DMS153 (cell line): ENCODE results near the gene HHIPL1.

Experiments used
- DNase-seq: peaks from one replicate; lab custom pipeline; 2025; lab: John Stamatoyannopoulos, UW

Gene HHIPL1

DNA sequence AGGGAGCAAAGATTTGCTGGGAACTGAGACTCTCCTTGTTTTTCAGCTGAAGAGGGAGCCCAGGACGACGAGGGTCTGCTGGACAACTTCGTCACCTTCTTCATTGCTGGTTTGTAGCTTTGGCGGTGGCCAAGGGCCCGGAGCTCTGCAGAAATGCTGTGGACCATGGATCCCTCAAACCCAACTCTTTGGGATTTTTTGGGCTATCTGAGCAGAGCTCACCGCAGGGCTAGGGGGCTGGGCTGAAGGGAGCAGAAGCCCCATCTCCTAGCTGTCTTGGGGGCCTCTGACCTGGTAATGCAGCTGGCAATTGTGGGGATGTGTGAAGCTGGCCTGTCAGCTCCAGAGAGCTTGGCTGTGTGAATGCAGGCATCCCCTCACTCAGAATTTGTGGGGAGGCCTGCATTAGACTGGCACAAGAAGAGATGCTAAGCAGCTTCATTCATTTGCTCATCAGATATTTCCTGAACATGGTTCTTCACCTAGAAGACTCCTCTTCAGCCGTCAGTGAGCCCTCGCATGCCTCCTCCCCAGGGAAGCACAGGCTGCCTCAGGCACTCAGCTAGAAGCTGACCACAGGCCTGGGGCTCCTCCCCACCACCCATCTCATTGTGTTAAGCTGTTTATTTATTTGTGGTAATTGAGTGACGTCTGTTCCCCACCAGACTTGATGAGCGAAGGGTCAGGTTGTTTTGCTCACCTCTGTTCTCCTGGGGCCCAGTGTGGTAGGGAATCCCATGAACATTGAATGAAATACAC is 71.3 kb downstream of the HHIPL1 start:
- DNase-seq: no peak

DNA sequence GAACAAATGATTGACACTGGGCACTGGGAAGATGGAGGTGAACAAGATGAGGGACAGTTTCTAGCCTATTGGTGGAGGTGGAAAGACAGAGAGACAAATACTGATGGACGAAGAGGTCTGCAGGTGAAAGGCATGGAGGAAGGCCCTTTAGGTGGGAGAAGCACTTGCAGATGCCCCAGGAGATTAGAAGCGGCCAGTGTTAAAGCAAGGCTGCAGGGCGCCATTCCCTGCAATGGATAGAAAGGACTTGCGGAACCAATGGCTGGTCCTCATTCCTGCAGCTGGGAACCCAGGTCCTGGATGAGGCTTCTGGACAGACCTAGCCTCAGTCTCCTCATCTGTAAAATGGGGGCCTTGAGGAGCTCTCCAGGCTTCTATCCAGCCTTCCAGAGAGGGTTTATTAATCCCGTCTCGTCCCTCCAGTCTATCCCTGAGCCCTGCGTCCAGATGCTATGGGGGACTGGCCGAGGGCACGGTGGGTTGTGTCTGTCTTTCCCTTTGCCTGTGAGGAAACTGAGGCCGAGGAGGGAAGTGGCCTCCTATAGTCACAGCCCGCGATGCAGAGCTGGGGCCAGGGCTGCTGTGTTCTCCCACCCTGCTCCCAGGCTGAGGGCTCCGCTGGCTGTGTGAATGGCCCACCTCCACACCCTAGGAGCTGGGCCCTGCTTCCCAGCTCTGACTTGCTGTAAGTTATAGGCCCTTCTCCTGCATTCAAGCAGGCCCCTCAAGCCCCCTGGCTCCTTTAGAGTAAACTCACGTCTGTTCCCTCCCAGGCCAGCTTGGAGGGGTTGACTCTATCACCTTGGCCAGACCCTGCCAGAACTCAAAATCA is 72.1 kb downstream of the HHIPL1 start:
- no peak for DNase-seq

DNA sequence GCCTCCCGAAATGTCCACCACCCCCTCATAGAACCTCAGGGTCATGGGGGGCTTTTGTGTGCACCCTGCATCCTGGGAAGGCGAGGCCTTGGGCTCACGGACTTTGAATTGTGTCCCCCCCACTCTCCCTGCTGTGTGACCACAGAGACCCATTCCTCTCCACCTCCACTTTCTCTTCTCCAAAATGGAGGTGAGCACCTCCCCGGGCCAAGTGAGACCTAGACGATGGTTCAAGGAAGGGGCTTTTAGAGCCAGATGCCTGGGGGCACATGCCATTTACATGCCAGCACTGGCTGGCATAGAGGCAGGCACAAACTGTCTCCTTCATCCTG is 72.7 kb downstream of the HHIPL1 start:
- no peak for DNase-seq

DNA sequence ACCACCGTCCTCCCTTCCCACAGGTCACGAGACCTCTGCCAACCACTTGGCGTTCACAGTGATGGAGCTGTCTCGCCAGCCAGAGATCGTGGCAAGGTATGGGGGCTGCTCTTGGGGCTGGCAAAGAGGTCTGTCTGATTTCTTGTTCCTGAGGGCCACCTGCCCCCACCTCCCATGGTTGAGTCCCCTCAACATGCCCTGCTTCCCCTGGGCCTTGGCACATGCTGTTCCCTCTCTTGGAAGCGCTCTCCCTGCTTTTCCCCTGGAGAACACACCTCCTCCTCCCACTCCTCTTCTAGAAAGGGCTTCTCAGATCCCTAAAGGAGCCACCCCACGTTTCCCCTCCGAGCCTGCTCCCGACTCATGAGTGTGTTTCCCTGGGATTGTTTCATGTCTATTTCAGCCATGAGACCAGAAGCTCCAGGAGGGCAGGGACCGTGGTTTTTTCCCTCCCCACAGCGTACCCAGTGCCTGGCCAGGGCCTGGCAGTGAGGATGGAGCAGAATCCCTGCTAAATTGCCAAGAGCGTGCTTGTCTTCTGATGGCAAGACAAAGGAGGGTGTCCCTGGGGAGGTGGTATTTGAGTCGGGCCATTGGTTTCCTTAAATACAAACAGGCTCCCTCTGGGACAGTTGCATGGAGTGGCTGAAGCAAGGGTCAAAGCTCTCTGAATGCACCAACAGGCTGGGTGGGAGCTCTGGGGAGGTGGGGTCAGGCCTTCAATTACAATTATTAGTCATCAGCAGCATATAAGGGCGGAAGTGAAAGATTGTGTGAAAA is 73.3 kb downstream of the HHIPL1 start:
- no peak for DNase-seq

DNA sequence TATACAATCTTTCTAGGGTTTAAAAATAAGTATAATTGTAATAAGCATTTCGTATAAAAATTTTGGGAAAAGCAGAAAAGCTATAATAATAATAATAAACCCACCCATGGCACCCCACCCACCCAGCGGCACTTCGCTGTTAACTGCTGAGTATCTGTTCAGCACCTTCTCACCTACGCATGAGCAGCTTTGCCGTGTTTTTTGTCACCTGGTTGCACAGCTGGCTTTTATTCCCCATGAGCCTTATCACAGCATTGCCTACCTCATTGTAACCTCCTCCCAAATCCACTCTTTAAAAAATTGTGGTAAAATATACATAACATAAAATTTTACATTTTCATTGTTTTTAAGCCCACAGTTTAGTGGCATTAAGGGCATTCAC is 73.9 kb downstream of the HHIPL1 start:
- DNase-seq: no peak

DNA sequence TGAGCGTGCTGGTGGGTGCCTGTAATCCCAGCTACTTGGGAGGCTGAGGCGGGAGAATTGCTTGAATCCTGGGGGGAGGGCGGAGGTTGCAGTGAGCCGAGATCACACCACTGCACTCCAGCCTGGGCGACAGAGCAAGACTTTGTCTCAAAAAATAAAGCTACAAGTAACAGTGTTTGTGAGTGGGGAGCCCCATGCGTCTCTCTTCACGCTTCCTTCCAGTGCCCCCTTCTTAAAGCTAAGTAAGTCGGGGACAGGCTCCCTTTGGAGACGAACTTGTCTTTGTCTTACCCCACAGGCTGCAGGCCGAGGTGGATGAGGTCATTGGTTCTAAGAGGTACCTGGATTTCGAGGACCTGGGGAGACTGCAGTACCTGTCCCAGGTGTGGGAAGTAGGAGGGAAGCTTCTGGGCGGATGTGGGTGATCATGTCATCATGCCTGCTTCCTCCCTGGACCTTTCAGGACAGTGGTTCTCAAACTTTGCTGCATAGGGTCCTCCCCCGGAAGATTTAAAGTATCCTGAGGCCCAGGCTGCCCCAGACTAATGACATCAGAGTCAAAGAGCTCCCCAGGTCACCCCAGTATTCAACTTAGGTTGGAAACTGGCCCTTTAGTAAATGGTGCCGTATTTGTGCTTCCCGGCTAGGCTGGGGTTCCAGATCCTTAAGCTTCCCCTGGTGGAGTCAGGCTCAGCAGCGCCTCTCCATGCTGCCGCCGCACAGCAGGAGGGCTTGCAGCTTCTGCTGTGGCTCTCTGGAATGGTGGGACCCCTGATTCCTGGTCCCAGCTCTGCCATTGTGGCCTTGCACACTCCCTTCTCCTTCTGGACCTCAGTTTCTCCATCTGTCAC is 76.2 kb downstream of the HHIPL1 start:
- no peak for DNase-seq

DNA sequence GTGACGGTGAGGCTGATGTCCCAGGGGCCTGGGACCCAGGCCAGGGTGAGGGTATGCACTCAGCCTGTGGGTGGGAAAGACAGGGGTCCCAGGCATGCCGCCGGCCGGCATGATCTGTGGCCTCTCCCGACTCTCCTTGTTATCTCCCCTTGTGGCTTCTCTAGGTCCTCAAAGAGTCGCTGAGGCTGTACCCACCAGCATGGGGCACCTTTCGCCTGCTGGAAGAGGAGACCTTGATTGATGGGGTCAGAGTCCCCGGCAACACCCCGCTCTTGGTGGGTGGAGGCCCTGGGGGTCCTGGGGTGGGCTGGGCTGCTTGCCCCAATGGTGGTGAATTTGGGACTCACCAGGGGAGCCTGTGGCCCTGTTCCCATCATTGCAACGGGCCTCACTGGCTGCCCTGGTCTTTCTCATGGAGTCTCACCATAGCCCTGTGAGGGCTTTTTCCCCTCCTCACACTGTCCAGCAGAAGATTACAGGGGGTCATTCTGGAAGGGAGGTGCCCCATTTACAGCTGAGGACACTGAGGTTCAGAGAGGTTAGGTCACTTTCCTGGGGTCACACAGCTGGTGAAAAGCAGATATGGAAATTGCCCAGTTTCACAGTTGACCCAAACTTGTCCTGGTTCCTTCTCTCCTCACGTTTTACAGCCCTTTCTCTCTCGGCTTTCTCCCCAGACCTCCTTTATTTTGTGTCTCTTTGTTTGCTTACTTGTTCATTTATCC is 77.0 kb downstream of the HHIPL1 start:
- no peak for DNase-seq

DNA sequence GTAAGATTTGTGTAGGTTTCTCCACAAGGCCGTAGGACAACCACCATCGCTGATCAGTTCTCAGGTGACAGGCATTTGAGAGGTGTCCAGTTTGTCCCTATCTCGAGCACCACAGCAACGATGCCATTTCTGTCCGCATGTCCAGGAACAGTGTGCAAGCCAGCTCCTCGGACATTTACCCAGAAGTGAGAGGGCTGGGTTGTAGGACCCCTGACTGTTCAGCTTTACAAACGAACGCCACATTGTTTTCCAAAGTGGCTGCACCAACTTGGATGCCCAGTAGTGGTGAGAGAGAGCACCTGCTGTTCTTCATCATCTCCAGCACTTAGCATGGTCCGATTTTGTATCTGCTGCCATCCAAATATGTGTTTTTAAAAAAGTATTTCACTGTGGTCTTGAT is 77.8 kb downstream of the HHIPL1 start:
- DNase-seq: no peak

DNA sequence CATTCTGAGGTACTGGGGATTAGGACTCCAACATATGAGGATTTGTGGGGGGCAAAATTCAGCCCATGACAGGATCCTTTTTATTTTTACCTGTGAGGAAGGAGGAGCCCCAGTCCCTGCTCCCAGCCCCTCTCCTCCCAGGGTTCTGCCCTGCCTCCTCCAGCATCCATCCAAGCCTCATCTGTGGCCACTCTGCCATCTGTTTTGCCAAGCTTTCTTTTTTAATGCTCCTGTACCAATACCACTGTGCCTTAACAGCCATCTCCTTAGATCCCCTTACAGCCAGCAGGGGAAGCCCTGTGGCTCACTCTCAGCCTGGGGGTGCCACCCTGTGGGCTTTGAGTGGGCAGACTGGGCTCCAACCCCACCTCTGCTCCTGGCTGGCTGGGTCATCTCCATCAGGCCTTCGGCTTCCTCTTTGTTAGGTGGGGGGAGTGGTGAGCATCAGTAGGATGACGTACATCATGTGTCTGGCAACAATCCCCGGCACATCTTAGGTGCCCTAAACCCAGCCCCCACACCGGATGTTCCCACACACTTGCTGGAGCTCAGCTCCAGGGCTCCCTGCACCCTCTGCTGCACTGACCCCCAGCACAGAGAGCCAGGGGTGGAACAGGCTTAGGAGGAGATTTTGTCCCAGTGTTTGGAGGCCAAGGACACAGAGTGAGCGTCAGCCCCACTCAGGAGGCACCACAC is 79.4 kb downstream of the HHIPL1 start:
- DNase-seq: no peak

DNA sequence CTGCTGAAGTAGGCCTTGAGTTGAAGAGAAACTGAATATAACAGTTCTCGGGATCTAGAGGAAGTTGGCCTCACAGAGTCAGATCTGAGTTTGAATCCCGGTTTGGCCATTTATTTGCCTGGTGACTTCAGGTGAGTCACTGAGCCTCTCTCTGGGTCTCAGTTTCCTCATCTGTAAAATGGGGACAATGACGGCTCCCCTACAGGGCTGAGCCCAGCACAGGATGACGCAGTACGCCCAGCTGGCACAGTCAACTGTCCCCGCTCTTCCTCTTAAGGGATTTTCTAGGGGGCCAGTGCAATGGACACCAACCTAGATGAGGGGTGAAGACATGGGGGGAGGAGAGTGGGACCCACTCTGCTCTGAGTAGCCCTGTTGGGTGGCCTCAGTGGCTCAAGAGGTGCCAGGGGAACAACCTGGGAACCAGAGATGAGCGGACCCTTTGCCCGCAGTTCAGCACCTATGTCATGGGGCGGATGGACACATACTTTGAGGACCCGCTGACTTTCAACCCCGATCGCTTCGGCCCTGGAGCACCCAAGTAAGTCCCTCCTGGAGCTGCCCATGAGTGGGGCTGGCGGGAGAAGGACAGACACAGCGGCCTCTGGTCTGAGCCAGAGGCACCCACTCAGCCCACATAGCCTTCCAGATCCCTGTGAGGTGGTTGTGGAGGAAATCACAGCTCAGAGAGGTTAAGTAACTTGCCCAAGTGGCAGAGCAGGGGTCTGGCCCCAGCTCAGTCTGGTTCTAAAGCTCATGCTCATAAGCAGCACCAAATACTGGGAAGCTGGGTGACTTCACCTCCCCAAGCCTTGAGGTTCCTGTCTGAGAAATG is 80.2 kb downstream of the HHIPL1 start:
- DNase-seq: no peak

DNA sequence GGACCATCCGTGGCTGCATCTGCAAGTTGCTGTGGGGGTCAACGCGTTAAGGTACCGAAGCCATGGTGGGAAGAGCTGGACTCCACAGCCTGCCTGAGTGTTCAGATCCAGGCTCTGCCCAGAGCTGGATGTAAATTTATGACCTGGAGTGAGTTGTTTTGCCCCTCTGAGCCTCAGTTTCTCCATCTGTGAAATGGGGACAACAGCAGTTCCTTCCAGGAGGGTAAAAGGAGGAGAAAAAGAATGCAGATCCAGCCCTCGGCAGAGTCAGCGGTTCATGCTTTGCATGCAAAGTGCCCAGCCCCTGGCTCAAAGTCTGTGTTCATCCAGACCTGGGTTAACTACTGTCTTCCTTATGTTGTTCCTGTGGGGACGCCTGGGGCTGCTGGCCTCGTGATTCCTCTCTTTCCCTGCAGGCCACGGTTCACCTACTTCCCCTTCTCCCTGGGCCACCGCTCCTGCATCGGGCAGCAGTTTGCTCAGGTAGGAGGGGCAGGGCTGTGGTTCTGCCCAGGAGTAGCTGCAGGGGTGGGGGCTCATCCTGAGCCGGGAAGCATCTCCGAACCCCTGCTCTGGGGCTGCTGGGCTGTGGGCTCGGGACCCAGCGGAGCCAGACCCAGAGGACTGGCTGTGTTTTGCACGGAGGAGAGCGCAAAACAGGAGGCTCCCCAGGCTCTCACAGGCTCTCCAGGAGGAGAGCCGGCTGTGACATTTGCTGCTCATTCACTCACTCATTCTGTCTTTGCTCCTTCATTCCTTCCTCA is 81.0 kb downstream of the HHIPL1 start:
- DNase-seq: no peak

DNA sequence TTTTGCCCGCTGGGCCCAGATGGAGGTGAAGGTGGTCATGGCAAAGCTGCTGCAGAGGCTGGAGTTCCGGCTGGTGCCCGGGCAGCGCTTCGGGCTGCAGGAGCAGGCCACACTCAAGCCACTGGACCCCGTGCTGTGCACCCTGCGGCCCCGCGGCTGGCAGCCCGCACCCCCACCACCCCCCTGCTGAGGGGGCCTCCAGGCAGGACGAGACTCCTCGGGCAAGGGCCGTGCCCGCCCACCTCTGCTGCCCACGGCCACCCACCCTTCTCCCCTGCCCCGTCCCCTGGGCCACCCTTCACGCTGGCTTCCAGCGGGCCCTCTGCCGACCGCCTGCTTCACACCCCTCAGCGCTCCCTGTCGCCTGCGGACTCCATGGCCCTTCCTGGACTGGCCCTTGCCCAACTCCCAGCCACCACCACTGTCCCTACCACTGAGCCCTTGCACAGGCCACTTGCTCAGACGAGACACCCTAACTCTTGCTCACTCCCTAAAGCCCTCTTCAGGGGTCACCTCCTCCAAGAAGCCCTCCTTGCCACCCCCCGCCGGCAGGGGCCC is 81.7 kb downstream of the HHIPL1 start:
- no peak for DNase-seq

DNA sequence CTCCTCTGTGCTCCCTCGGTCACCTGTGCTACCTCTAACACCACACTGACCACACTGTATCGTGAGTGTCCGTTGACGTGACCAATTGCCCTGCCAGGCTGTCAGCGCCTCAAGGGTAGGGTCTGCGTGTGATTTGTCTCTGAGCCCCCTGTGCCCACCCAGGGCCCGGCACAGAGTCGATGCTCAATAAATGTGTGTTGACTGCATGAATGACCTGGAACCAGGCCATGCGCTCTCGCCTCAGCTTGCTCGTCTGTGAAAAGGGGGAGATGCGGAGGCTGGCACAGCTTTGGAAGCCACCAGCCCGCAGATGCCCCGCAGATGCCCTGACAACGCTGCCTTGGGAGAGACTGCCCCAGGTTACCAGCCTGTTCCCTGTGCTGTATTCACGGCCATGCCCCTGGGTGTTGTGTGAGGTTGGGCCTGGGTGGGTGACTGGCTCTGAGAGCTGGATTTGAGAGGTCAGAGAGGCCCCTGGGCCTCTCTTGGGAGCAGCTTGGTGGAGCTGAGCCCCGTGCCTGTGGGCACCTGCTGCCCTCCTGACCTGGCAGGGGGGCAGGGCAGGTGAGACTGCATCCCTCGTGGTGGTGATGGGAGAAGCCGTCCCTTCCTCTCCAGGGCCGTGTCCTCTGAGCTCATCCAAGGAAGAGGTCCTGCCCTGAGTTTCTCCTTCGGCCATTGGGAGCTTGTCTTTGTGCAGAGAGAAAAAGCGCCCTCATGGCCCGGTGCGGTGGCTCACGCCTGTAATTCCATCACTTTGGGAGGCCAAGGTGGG is 82.4 kb downstream of the HHIPL1 start:
- DNase-seq: no peak

DNA sequence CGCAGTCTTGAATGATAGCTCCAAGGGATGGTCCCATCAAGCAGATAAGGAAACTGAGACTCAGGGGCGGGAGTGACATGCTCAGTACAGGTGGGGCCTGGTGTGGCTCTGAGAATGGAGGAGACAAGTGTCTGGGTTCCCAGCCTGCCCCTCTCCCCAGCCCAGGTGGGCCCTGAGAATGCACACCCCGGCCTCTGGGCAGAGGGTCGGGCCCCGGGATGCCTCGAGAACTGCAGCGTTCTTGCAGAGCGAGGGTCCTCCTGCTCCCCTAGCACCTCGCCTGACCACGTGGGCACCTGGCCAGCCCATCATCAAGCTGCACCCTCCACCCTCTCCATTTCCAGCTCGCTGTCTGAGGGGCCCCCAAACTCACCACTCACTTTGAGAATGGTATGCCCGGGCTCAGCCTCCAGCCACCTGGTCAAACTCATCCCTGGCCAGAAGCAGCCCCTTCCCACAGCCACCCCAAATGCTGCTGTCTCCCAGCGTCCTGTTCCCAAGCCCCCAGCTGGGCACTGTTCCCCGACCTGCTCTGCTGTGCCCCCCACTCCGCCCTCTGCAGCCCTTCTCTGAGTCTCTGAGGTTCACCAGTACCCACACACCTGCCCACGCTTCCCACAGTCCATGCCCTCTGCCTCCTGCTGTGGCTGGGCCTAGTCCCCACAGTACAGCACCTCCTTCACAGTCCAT is 83.4 kb downstream of the HHIPL1 start:
- no peak for DNase-seq

DNA sequence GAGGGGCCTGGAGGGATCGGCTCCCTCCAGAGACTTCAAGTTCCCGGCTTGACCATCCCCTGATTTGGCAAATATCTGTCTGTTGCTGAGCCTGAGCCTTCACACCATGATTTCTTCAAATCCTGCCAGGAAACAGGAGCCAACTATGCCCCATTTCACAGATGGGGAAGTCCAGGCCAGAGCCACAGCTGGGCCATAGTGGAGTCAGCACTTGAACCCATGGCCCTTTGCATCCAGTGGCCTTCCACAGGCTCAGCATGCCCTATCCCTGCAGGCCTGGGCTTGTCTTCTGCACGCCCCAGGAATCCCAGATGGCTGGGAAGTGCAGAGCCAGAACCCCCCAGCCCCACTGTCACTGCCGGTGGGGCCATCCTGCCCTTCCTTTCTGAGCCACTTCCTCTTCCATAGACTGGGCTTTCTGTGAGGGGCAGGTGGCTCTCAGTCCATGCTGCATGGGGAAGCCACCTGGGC is 84.1 kb downstream of the HHIPL1 start:
- no peak for DNase-seq
